ENCODE measurements around the gene IMP3.

- TF ChIP-seq ZNF274 (IDR thresholded peaks at IDR 0.05; ENCODE audit: low read depth, low read length) (no peak), SUZ12 (IDR thresholded peaks at IDR 0.05; ENCODE audit: extremely low read depth, insufficient read depth, insufficient read length) (no peak), YY1 (IDR thresholded peaks at IDR 0.05; ENCODE audit: insufficient read depth, insufficient read length) (no peak)
These were observed 11.1 kb upstream of the IMP3 start for GRCh38 chr15:75650908-75651809.

Measured in NT2/D1 (cell line).